ENCODE results near the gene SLC39A7. TPM values are rescaled to one million over a fixed set of nuclear protein-coding genes. Genes with fewer than 3 reads are reported as not detected.

The SLC39A7 gene
- total and polyA plus RNA-seq, 2 of the 13 experiments (the other 11 are each of a cell fraction or from before 2014, with no cell fraction given), result 142 to 229 TPM

DNA sequence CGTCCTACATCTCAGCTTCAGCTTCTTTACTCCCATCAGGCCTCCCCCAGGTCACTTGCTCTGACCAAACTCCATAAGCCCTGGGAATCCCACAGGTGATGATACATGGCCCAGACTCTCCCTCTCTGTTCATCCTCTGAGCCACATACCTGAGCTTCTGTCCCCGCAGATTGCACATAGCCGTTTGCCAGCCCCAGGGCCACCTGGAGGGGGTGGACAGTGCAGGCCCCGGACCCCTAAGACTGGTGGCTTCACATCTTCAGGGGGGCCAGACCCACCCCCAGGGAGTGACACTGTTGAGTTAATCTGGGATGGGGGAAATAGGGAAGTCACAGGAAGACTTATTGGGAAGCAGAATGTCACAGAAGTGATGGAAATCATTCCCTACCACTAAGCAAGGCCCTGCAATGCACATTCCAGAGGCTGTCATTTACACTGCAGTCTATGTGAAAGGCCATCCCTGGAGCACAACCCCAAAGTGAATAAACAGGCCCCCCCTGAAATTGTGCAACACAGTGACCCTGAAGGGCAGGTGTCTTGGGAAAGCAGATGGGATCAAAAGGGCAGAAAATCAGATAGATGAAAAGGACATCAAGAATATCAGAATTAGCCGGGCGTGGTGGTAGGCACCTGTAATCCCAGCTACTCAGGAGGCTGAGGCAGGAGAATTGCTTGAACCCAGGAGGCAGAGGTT is 2.4 kb upstream of the SLC39A7 start (continued):
- TF ChIP-seq, protein P1, sequence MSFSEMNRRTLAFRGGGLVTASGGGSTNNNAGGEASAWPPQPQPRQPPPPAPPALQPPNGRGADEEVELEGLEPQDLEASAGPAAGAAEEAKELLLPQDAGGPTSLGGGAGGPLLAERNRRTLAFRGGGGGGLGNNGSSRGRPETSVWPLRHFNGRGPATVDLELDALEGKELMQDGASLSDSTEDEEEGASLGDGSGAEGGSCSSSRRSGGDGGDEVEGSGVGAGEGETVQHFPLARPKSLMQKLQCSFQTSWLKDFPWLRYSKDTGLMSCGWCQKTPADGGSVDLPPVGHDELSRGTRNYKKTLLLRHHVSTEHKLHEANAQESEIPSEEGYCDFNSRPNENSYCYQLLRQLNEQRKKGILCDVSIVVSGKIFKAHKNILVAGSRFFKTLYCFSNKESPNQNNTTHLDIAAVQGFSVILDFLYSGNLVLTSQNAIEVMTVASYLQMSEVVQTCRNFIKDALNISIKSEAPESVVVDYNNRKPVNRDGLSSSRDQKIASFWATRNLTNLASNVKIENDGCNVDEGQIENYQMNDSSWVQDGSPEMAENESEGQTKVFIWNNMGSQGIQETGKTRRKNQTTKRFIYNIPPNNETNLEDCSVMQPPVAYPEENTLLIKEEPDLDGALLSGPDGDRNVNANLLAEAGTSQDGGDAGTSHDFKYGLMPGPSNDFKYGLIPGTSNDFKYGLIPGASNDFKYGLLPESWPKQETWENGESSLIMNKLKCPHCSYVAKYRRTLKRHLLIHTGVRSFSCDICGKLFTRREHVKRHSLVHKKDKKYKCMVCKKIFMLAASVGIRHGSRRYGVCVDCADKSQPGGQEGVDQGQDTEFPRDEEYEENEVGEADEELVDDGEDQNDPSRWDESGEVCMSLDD (CRISPR knock-in tag; IDR thresholded peaks at IDR 0.05; ENCODE audit: borderline replicate concordance), result peak; percentile 97
- TF ChIP-seq, protein P2, sequence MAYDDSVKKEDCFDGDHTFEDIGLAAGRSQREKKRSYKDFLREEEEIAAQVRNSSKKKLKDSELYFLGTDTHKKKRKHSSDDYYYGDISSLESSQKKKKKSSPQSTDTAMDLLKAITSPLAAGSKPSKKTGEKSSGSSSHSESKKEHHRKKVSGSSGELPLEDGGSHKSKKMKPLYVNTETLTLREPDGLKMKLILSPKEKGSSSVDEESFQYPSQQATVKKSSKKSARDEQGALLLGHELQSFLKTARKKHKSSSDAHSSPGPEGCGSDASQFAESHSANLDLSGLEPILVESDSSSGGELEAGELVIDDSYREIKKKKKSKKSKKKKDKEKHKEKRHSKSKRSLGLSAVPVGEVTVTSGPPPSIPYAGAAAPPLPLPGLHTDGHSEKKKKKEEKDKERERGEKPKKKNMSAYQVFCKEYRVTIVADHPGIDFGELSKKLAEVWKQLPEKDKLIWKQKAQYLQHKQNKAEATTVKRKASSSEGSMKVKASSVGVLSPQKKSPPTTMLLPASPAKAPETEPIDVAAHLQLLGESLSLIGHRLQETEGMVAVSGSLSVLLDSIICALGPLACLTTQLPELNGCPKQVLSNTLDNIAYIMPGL (CRISPR knock-in tag; IDR thresholded peaks at IDR 0.05; ENCODE audit: borderline replicate concordance in 1 of 2, low read depth in 1 of 2), result peak; percentile 59 to 84
- TF ChIP-seq ZNF782 (CRISPR knock-in tag; IDR thresholded peaks at IDR 0.05; ENCODE audit: borderline replicate concordance), result 0 out of 2 replicates have a peak, but pooled peaks have one; percentile 32
- TF ChIP-seq ETV6 (CRISPR knock-in tag; conservative IDR thresholded peaks at IDR 0.05), result no peak
- peak; percentile 84 for TF ChIP-seq LCORL (IDR thresholded peaks at IDR 0.05)
- peak; percentile 98 for TF ChIP-seq LCORL (CRISPR knock-in tag; IDR thresholded peaks at IDR 0.05)
- TF ChIP-seq, protein P3, sequence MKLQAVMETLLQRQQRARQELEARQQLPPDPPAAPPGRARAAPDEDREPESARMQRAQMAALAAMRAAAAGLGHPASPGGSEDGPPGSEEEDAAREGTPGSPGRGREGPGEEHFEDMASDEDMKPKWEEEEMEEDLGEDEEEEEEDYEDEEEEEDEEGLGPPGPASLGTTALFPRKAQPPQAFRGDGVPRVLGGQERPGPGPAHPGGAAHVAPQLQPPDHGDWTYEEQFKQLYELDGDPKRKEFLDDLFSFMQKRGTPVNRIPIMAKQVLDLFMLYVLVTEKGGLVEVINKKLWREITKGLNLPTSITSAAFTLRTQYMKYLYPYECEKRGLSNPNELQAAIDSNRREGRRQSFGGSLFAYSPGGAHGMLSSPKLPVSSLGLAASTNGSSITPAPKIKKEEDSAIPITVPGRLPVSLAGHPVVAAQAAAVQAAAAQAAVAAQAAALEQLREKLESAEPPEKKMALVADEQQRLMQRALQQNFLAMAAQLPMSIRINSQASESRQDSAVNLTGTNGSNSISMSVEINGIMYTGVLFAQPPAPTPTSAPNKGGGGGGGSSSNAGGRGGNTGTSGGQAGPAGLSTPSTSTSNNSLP (IDR thresholded peaks at IDR 0.05; ENCODE audit: low read depth, low read length), result peak; percentile 94
- 0 out of 2 replicates have a peak, but pooled peaks have one; percentile 44 for TF ChIP-seq DNMT1 (CRISPR knock-in tag; IDR thresholded peaks at IDR 0.05)
- TF ChIP-seq ZNF317 (CRISPR knock-in tag; IDR thresholded peaks at IDR 0.05), result peak; percentile 79
- TF ChIP-seq, protein P4, sequence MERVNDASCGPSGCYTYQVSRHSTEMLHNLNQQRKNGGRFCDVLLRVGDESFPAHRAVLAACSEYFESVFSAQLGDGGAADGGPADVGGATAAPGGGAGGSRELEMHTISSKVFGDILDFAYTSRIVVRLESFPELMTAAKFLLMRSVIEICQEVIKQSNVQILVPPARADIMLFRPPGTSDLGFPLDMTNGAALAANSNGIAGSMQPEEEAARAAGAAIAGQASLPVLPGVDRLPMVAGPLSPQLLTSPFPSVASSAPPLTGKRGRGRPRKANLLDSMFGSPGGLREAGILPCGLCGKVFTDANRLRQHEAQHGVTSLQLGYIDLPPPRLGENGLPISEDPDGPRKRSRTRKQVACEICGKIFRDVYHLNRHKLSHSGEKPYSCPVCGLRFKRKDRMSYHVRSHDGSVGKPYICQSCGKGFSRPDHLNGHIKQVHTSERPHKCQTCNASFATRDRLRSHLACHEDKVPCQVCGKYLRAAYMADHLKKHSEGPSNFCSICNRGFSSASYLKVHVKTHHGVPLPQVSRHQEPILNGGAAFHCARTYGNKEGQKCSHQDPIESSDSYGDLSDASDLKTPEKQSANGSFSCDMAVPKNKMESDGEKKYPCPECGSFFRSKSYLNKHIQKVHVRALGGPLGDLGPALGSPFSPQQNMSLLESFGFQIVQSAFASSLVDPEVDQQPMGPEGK (CRISPR knock-in tag; IDR thresholded peaks at IDR 0.05), result peak; percentile 100
- TF ChIP-seq, protein P5, sequence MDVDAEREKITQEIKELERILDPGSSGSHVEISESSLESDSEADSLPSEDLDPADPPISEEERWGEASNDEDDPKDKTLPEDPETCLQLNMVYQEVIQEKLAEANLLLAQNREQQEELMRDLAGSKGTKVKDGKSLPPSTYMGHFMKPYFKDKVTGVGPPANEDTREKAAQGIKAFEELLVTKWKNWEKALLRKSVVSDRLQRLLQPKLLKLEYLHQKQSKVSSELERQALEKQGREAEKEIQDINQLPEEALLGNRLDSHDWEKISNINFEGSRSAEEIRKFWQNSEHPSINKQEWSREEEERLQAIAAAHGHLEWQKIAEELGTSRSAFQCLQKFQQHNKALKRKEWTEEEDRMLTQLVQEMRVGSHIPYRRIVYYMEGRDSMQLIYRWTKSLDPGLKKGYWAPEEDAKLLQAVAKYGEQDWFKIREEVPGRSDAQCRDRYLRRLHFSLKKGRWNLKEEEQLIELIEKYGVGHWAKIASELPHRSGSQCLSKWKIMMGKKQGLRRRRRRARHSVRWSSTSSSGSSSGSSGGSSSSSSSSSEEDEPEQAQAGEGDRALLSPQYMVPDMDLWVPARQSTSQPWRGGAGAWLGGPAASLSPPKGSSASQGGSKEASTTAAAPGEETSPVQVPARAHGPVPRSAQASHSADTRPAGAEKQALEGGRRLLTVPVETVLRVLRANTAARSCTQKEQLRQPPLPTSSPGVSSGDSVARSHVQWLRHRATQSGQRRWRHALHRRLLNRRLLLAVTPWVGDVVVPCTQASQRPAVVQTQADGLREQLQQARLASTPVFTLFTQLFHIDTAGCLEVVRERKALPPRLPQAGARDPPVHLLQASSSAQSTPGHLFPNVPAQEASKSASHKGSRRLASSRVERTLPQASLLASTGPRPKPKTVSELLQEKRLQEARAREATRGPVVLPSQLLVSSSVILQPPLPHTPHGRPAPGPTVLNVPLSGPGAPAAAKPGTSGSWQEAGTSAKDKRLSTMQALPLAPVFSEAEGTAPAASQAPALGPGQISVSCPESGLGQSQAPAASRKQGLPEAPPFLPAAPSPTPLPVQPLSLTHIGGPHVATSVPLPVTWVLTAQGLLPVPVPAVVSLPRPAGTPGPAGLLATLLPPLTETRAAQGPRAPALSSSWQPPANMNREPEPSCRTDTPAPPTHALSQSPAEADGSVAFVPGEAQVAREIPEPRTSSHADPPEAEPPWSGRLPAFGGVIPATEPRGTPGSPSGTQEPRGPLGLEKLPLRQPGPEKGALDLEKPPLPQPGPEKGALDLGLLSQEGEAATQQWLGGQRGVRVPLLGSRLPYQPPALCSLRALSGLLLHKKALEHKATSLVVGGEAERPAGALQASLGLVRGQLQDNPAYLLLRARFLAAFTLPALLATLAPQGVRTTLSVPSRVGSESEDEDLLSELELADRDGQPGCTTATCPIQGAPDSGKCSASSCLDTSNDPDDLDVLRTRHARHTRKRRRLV (CRISPR knock-in tag; IDR thresholded peaks at IDR 0.05), result 0 out of 2 replicates have a peak, but pooled peaks have one; percentile 35
- TF ChIP-seq POGZ (CRISPR knock-in tag; IDR thresholded peaks at IDR 0.05), result peak; percentile 72
- TF ChIP-seq ZNF563 (CRISPR knock-in tag; IDR thresholded peaks at IDR 0.05), result no peak
- no peak for TF ChIP-seq BRD4 (CRISPR knock-in tag; IDR thresholded peaks at IDR 0.05)
- no peak for TF ChIP-seq ZNF547 (CRISPR knock-in tag; IDR thresholded peaks at IDR 0.05)
